Thyroid gland (tissue), 4 donors: ENCODE data around the gene YJU2.

Experiments used
- CTCF ChIP-seq, 6 experiments: fragments of 200-600 bp in 3 of 6; fragments of 450-650 bp in 3 of 6; sonication (generic) in 3 of 6; IDR thresholded peaks; one replicate each; pipeline ENCODE4 v1.5.1; 2016 to 2019; ENCODE audit warnings: antibody characterized with exemption in 6 of 6, mild to moderate bottlenecking in 2 of 6, inconsistent platforms in 1 of 6, moderate library complexity in 1 of 6
- POLR2A ChIP-seq, 2 donors: fragments of 450-650 bp; IDR thresholded peaks; one replicate each; pipeline ENCODE4 v1.6.1; 2017; ENCODE audit warnings: antibody characterized with exemption in 2 of 2, mild to moderate bottlenecking in 2 of 2, moderate library complexity in 1 of 2

GRCh38 chr19:4229179-4229931 lies 17.5 kb upstream of the YJU2 start, which contains the start of gene EBI3:
- TF ChIP-seq CTCF (IDR thresholded peaks at IDR 0.05) (no peak), POLR2A (IDR thresholded peaks at IDR 0.05) (no peak)
